Measurements from ENCODE around the gene RNF26.

Gene RNF26

DNA sequence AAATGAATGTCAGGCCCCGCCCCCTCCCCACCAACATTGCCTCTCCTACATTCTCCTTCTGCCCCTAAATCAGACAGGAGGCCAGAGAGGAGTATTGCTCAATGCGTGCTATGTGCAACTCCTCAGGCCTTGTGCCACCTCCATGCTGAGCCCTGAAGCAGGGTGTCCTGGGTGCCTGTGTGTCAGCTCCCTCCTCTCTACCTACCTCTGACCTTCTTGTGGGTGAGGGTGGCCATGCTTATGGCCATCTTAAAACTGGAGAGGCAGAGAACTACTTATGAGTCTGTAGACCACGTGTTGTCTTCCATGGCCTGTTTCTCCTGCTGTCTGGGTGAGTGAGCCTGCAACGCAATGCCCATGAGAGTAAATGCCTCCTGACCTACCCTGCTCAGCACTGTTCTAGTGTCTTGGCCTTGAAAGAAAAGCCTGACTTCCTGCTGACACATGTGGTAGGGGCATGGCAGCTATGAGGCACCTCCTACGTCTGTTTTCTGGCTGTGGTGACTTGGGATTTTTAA is 27.9 kb upstream of the RNF26 start:
- in situ Hi-C loops (cut with HindIII; ENCODE audit: low sequenced_read_pairs): no loop called here
- TF ChIP-seq, protein P1, sequence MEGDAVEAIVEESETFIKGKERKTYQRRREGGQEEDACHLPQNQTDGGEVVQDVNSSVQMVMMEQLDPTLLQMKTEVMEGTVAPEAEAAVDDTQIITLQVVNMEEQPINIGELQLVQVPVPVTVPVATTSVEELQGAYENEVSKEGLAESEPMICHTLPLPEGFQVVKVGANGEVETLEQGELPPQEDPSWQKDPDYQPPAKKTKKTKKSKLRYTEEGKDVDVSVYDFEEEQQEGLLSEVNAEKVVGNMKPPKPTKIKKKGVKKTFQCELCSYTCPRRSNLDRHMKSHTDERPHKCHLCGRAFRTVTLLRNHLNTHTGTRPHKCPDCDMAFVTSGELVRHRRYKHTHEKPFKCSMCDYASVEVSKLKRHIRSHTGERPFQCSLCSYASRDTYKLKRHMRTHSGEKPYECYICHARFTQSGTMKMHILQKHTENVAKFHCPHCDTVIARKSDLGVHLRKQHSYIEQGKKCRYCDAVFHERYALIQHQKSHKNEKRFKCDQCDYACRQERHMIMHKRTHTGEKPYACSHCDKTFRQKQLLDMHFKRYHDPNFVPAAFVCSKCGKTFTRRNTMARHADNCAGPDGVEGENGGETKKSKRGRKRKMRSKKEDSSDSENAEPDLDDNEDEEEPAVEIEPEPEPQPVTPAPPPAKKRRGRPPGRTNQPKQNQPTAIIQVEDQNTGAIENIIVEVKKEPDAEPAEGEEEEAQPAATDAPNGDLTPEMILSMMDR (IDR thresholded peaks at IDR 0.05; ENCODE audit: low read depth, low read length): no peak
- no peak for DNase-seq (ENCODE audit: low read depth, low spot score)
- H3K4me3 ChIP-seq (ENCODE audit: low read depth, low read length): no peak overlapping the region

DNA sequence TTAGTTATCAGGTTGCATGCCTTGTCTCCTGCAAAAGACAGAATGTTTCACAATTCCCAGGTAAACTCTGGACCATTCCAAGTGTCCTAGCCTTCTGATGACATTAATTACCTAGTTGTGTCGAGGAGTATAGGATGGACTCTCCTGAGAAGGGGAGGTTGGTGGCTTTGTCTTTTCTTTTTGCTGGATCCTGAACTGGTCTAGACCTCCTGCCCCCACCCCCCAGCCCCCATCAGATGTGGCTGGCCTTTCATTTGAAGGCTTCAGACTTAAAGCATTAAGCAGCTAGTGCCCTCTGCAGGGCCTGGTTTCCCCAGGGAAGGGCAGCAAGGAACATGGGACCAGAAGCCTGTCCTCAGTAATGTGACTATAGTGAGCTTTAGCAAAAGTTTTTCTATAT is 27.1 kb upstream of the RNF26 start:
- TF ChIP-seq, protein P1 (IDR thresholded peaks at IDR 0.05; ENCODE audit: low read depth, low read length): peak; percentile 21
- in situ Hi-C loops (cut with HindIII; ENCODE audit: low sequenced_read_pairs): no loop called here
- DNase-seq (ENCODE audit: low read depth, low spot score): no peak
- H3K4me3 ChIP-seq (ENCODE audit: low read depth, low read length): no peak overlapping the region

DNA sequence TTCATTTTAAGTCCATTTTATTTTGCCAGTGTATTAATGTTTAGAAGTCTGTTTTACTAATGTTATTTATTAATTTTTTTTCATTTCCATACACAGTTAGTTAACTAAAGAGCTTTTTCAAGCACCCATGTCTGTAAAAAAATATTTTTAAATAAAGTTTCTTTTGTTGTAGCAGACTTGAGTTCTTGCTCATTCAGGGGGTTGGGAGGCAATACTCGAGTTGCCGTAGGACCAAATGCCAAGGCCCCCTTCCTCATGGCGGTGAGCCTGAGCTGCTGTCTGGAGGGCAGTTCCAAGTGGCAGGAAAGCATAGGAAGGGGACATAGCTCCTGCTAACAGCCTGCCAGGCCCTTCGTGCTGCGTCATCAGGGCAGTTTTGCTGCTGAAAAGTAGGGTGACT is 26.4 kb upstream of the RNF26 start:
- no peak overlapping the region for H3K4me3 ChIP-seq (ENCODE audit: low read depth, low read length)
- in situ Hi-C loops (cut with HindIII; ENCODE audit: low sequenced_read_pairs): no loop called here
- TF ChIP-seq, protein P1 (IDR thresholded peaks at IDR 0.05; ENCODE audit: low read depth, low read length): no peak
- DNase-seq (ENCODE audit: low read depth, low spot score): no peak

DNA sequence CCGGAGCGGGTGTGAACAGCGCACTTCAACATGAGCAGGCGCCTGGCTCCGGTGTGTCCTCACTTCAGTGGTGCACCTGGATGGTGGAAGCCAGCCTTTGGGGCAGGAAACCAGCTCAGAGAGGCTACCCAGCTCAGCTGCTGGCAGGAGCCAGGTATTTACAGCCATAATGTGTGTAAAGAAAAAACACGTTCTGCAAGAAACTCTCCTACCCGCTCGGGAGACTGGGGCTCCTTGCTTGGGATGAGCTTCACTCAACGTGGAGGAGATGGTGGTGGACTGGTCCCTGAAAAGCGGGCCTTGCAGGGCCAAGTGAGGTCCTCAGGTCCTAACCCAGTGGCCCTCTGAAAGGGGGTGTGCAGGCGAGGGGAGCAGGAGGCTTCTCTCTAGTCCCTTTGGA is 24.9 kb upstream of the RNF26 start:
- H3K4me3 ChIP-seq (ENCODE audit: low read depth, low read length): no peak overlapping the region
- TF ChIP-seq, protein P1 (IDR thresholded peaks at IDR 0.05; ENCODE audit: low read depth, low read length): no peak
- in situ Hi-C loops (cut with HindIII; ENCODE audit: low sequenced_read_pairs): no loop called here
- no peak for DNase-seq (ENCODE audit: low read depth, low spot score)

DNA sequence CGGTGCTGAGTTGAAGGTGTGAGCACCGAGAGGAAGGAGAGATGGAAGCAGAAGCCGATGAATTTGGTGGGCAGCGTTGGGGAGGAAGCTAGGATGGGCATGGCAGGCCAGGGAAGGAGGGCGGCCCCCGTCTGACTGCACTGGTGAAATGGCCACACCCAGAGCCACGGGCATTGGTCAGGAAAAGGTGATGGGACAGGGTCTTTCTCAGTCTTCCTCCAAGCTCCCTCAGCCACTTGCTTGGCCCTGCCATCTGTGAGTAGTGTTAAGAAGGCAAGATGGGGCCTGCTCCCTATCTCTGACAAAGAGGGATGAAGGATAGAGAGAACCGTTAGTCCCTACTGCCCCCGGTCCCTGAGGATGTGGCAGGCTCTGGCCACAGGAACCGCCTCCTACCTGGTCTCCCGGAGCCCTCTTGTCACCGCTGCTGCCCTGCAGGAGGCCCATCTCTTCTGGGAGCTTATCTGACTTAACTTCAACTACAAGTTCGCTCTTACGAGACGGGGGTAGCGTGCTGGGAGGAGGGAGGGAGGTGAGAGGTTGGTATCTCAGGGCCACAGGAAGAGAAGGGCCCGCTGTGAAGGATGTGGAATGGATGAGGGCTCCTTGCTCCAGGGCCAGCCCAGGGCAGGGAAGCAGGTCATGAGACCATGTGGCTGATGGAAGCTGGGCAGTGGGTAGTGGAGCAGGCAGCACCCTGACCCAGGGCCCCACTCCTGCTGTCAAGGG is 24.2 kb upstream of the RNF26 start:
- H3K4me3 ChIP-seq (ENCODE audit: low read depth, low read length): no peak overlapping the region
- in situ Hi-C loops (cut with HindIII; ENCODE audit: low sequenced_read_pairs): no loop called here
- TF ChIP-seq, protein P1 (IDR thresholded peaks at IDR 0.05; ENCODE audit: low read depth, low read length): no peak
- no peak for DNase-seq (ENCODE audit: low read depth, low spot score)

DNA sequence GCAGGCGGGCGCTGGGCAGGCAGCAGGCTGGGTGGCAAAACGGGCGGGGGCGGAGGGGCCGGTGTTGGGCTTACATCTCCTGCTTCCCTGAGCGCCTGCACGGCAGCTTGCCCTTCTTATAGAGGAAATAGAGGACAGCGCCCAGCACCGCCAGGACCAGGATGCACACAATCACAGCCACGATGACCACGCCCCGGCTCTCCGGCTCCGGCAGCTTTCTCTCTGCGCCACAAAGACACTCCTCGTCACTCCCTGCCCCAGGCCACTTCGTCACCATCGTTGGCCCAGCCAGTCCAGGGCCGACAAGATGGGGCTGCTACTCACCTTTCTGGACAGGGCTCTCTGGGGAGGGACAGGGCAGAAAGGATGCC is 23.7 kb upstream of the RNF26 start:
- no peak overlapping the region for H3K4me3 ChIP-seq (ENCODE audit: low read depth, low read length)
- DNase-seq (ENCODE audit: low read depth, low spot score): no peak
- in situ Hi-C loops (cut with HindIII; ENCODE audit: low sequenced_read_pairs): no loop called here
- TF ChIP-seq, protein P1 (IDR thresholded peaks at IDR 0.05; ENCODE audit: low read depth, low read length): no peak
